Forelimb muscle (tissue), 1 donor: ENCODE data around the gene XAB2. TPM values are rescaled to one million over a fixed set of nuclear protein-coding genes. Genes with fewer than 3 reads are reported as not detected.

Experiments used
- DNase-seq: peaks from one replicate; pipeline ENCODE4 v3.0.0-alpha.2; 2013; ENCODE audit warnings: low read depth
- polyA plus RNA-seq: library from polyadenylated mRNA; unstranded; fragments of 120-200 nt; gene quantifications from one replicate; pipeline ENCODE4 v1.2.1, GENCODE V29; 2013; ENCODE audit not compliant: insufficient read length

Gene XAB2
- polyA plus RNA-seq: 20.4 TPM

DNA sequence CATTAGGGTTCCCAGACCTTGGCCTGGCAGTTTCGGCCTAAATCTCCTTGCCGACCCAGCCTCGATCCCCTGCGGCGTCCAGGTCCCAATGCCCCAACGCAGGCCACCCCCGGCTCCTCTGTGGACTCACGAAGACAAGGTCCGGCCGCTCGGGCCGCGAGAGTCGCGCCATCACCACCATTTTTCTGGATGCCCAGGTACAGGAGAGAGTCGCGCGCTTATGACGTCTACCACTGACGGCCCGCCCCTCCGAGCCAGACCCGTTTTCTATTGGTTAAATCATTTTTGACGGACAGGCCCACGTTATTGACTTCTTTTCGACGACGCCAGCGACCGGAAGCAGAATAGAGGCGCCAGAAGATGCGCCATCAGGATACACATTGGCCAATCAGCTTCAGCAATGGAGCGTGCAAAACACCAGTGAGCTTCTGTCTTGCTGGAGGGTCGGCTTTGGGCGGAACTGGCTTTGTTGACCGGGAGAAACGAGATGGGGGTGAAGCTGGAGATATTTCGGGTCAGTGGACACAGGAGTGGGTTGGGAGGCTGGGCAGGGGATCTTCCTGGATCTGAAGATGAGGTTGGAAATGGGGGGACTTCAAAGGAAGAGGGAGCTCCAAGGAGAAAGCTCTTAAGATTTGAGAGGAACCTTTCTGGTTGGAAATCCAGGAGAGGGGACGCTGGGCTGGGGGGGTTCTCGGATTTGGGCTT lies at the start of gene XAB2, which contains the start of gene PET100:
Gene XAB2, minus strand, starts transcription at position 199 of the 708 bp plus-strand sequence. Its CDS starts 18 bp downstream, at position 181.
Gene PET100, plus strand, starts transcription at position 447 of the 708 bp plus-strand sequence. Its CDS starts 41 bp downstream, at position 488.
- DNase-seq: peak; percentile 97

DNA sequence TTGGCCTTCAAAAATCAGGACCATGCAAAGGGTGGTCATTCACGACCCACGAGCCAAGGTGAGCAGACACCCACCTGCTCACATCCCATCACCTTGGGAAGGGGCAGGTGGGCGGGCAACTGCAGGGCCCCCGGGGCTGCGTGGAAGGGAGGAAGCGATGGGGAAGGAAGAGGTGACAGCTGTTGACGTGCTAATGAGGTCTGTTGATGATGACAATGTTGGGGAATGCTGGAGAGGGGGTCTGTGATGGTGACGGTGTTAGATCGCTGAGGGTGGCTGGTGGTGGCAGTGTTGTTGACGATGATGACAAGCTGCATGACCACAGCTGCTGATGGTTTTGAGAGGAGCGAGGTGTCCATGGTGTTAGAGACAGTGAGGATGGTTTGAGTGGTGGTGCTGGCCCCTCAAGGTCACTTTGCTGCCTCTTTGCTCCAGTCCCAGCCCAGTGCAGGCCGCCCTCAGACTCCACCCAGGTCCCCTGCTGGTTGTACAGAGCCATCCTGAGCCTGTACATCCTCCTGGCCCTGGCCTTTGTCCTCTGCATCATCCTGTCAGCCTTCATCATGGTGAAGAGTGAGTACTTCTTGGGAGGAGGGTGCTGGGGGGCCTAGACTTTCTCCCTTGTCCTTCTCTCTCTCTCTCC lies 48.4 kb upstream of the XAB2 start:
- no peak for DNase-seq

DNA sequence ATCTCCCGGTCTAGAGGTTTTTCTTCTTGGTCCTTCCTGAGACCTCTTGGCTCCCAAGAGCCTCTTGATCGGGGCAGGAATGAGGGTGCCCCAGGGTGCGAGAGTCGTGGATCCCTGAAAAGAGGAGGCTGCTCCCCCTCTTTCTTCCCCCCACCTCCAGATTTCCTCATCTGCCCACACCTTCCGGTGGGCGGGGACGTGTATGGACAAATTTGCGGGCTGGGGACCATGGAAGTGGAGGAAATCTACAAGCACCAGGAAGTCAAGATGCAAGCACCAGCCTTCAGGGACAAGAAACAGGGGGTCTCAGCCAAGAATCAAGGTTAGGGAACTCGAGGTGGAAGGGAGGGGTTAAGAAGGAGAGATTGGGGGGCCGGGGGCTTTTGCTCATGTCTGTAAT lies 47.5 kb upstream of the XAB2 start, which contains the start of gene MCEMP1:
Gene MCEMP1, plus strand, starts transcription at position 237 of the 400 bp plus-strand sequence. Its CDS starts 31 bp downstream, at position 268.
- no peak for DNase-seq

DNA sequence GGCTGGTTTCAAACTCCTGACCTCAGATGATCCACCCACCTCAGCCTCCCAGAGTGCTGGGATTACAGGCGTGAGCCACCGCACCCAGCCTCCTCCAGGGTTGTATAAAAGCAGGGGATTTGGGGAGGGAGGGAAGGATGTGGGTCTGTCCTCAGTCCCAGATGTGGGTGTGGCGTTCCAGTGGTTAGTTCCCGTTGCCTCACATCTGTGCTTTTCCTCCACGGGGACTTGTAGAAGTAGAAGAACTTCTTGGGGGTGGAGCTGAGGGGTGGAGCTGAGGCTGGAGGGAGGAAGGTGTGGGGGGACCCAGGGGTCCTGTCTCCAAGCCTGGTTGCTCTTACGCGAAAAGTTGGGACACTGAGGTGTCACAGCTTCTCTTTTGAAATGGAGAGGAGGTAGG lies 47.0 kb upstream of the XAB2 start:
- no peak for DNase-seq

DNA sequence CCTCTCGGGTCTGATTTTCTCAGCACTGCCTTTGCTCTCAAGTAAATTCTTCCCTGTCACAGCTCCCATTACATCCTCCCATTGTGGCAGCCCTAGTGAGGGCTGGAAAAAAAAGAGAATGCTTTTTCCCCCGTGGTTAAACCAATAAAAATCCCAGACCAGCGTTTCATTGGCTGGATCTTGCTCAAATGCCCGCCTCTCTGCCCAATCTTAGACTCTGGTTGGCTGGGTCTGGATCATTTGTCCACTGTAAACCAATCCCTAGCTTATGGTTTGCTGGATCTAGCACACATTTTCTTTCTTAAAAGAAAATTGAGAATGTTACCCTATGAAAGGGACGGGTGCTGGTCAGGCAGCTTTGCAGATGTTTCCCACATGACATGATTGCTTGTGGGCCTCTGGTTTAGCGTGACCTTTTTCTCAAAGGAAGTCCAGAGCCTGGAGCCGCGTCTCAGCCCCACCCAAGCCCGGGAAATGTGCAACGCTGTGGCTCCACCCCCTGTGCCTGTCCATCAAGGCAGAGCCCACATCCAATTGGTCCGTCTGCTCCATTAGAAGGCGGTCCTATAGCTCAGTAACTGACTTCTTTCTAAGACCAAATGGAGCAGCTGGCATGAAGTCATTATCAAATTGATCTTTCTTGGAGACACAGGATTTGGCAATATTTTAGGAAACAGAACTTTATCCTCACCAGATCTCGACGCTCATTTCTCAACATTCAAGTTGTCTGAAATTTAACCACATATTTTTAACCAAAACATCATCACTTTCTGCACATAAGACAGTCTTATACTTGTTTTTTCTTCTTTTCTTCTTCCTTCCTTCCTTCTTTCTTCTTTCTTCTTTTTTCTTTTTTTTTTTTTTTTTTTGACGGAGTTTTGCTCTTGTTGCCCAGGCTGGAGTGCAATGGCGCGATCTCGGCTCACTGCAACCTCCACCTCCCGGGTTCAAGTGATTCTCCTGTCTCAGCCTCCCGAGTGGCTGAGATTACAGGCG lies 45.0 kb upstream of the XAB2 start:
- DNase-seq: no peak

DNA sequence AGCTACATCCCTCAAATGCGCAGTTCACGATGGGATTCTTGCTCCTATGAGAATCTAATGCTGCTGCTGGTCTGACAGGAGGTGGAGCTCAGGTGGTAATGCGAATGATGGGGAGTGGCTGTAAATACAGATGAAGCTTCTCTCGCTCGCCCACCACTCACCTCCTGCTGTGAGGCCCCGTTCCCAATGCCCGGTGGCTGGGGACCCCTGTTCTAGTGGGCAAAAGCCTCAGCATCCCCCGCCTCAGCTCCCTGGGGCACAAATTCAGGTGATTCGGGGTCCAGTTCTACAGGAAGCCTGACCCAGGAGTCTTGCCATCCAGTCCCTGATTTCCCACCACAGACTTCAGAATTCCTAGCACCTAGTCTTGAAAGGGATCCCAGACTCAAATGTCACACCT lies 43.2 kb upstream of the XAB2 start:
- DNase-seq: no peak

DNA sequence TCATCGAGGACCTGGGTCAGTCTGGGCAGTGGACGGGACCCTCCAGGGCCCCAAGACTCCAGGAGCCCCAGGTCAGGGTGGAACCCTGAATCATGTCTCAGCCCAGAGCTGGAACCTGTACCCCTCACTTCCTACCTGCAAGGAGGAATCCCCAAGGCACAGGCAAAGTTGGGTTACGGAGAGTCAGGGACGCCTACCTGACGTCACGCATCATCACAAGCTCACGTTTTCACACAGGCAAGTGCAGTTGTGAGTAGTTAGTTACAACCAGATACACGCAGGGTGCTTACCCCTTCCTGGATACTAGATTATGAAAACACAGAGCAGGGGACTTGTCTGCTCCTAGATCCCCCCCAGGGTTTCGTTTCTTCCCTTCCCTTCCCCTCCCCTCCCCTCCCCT lies 41.4 kb upstream of the XAB2 start:
- DNase-seq: no peak

DNA sequence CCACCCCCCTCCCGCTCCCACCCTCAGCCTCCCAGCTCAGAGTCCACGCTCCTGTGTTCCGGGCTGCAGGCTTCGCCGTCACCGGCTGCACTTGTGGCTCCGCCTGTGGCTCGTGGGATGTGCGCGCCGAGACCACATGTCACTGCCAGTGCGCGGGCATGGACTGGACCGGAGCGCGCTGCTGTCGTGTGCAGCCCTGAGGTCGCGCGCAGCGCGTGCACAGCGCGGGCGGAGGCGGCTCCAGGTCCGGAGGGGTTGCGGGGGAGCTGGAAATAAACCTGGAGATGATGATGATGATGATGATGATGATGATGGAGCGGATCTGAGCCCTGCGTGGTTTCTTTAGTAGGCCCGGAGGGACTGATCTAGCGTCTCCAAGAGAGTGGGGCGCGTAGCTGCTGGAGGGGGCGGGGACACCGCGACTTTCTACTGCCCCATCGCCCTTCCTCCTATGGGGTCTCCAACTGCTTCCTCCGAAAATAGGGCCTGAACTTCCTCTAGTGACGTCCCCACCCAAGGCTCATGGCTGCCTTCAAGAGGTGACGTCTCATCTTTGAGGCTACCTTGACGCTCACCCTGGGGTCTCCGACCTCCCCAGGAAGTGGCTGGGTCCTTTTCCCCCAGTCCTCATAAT lies 40.9 kb upstream of the XAB2 start:
- DNase-seq: no peak

DNA sequence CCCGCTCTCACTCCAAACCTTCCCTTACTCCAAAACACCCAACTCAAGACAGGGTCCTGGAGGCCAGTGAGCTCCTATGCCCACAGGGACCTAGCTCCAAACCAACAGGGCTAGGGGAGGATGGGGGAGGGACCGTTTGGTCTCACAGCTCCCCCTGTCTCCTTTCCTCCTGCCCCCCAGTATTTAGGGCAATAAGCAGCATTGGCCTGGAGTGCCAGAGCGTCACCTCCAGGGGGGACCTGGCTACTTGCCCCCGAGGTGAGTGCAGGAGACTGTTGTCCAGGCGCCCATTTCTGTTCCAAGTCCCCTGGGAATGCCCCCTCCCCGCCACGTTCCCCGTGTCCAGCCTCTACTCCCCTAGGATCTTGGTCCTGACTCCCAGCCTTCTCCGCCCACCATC lies 40.3 kb upstream of the XAB2 start:
- no peak for DNase-seq

DNA sequence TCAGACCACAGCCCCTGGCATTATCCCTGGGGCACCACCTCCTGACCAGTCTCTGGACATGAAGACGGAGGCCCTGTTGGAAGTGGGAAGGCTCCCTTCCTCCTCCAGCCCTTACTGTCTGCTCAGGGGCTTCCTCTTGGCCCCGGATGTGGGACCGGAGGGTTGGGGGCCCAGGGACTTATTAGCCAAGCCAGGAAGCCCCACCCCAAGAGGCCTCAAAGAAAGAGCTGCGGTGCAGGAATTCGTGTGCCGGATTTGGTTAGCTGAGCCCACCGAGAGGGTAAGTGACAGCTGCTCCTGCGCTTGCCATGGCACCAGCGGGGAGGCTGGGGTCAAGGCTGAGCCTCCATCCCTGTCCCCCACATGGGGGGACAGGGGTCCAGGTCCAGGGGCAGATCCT lies 39.5 kb upstream of the XAB2 start, which contains the start of gene RETN:
Gene RETN, plus strand, starts transcription at position 208 of the 400 bp plus-strand sequence. CDS start 278 bp downstream, outside the sequence.
- no peak for DNase-seq

DNA sequence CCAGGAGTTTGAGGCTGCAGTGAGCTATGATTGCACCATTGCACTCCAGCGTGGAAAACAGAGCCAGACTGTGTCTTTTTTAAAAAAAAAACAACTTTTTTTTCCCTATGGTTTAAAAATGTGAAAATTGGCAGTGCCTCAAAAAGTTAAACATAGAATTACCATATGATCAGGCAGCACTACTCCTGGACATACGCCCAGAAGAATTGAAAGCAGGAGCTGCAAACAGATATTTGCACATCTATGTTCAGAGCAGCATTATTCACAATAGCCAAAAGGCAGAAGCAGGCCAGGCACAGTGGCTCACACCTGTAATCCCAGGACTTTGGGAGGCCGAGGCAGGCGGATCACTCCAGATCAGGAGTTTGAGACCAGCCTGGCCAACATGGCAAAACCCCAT lies 35.7 kb upstream of the XAB2 start:
- peak; percentile 83 for DNase-seq

DNA sequence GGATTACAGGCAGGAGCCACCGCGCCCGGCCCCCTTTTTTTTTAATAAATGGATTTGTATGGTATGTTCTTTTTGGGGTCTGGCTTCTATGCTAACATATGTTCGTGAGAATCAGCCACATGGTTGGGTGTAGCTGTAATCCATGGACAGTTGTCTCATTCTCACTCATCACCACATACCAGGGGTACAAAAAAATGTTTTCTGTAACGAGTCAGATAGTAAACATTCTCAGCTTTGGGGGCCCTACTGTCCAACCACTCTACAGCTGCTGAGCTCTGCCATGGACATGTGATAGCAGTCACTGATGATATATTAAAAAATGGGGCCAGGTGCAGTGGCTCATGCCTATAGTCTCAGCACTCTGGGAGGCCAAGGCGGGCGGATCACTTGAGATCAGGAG lies 34.4 kb upstream of the XAB2 start:
- no peak for DNase-seq

DNA sequence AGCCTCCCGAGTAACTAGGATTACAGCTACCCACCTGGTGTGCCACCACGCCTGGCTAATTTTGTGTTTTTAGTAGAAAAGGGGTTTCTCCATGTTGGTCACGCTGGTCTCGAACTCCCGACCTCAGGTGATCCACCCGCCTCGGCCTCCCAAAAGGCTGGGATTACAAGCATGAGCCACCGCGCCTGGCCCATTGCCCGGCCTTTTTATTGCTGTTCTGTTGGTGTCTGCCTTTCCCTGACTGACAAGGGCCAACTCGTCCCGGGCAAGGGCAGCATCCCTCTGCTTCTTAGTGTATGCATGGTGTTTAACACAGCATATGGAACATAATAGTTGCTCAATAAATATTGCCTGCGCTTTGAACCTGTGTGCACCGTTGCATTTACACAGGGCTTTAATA lies 33.3 kb upstream of the XAB2 start:
- no peak for DNase-seq

DNA sequence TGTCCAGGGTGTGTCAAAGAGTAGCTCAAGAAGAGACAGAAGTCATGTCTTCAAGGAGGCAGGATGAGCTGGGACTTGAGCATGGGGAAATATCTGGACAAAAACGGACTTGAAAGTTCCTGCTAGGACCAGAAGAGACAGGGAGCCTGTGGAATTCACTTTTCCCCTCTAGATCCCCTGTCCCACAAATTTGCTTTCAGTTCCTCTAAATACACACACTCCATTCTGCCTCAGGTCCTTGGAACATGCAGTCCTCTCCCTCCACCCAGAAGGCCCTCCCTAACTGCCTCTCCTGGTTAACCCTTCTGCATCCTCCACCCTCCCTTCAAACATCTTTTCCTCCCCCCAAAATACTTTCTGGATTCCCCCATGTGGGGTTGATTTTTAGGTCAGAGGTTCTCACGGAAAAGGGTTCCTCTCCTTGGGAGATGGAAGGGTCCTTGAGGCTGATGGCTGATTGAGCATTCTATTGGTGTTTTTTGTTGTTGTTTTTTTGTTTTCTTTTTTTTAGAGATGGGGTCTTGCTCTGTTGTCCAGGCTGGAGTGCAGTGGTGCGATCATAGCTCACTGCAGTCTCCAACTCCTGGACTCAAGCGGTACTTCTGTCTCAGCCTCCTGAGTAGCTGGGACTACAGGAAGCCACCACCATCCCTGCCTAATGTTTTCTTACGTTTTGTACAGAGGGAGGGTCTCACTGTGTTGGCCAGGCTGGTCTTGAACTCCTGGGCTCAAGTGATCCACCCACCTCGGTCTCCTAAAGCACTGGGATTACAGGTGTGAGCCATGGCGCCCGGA lies 32.6 kb upstream of the XAB2 start:
- DNase-seq: no peak

DNA sequence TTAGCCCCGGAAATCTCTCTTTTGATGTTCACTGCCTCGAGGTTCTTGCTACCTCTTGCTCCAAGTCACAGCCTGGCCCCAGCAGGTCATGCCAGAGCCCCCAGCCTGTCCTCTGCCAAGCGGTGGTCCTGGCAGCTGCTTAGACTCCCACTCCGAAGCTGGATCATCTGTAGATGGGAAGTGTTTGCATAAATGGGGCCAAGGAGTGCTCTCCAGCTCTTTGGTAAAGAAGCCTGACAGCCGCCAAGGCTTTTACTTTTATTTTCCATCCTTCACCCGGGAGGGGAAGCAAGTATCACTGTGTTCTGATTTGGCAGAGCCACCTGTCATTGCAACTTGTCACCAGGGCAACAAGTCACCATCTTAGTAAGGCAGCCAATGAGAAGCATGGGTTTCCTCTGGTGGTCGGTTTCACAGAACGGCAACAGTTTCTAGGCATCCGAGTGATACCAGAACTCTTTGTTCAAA lies 28.9 kb upstream of the XAB2 start:
- no peak for DNase-seq

DNA sequence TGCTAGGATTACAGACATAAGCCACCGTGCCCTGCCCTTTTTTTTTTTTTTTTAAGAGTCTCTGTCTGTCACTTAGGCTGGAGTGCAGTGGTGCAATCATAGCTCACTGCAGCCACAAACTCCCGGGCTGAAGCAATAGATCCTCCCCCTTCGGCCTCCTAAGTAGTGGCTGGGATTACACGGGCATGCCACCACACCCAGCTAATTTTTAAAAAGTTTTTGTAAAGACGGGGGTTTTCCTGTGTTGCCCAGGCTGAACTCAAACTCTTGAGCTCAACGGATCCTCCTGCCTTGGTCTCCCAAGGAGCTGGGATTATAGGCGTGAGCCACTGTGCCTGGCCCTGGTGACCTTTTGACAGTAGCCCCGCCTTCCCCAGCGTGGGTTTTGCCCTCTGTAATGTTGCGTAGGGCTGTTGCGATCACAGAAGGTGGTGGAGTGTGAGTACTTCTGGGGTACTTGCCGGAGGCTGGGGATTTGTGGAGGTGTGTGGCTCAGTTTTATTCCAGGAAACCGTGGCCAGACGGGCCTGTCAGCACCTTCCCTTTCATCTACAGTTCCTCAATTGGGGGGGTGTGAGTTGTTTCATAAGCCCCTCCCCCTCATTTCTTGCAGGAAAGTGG lies 27.9 kb upstream of the XAB2 start:
- DNase-seq: no peak

DNA sequence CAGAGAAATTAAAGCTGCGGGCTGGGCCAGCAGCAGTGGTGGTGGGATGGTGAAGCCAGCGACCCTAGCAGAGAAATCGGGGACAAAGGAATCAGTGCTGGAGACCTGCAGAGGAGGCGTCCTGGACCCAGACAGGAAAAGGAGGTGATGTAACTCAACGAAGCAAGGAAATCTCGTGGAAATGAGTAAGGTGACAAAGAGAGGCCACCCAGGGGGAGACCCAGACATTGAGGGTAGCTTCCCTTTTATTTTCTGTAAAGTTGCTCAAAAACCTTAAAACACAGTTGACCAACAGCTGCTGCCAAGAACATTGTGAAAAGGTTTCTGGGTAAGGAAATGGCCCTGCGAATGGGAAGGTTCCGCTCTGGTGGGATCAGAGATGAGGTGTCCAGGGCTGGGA lies 26.2 kb upstream of the XAB2 start:
- no peak for DNase-seq

DNA sequence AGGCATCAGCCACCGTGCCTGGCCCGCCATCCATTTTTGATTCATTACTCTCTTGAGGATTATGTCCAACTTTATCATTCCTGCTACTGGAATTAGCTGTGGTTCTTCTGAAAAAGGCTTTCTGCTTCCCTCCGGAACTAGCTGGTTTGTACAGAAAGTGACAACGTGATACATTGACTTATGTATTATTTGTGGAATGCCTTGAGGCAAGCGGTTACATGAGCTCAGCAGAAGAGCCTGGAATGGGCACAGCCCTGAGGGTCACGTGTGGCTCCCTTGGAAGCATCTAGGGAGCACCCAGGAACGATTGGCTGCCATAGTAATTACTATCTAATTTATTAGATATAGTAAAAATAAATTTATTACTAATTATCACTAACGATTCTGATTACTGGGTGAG lies 25.1 kb upstream of the XAB2 start:
- no peak for DNase-seq

DNA sequence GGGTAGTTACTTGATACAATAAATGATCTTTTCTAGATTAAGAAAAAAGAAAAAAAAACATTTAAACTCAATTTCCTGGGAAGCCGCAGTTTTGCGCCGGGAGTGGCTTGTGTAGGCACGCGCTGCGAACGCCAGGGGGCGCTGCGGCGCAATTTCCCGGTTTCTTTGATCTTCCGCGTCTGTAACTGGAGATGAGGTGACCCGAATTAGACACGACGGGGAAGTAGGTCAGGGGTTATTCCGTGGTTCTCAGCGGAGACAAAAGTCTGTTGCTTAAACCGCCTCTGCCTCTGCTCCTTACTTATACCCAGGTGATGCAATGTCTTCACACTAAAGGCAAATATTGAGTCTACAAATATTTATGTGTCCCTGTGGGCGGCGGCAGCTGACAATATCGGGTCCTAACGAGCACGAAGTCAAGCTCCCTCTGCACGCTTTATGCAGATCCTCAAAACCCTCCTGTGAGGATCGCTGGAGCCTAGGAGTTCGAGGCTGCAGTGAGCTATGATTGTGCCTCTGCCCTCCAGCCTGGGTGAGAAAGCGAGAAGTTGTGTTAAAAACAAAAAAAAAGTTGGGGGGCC lies 22.8 kb upstream of the XAB2 start:
- DNase-seq: peak; percentile 52

DNA sequence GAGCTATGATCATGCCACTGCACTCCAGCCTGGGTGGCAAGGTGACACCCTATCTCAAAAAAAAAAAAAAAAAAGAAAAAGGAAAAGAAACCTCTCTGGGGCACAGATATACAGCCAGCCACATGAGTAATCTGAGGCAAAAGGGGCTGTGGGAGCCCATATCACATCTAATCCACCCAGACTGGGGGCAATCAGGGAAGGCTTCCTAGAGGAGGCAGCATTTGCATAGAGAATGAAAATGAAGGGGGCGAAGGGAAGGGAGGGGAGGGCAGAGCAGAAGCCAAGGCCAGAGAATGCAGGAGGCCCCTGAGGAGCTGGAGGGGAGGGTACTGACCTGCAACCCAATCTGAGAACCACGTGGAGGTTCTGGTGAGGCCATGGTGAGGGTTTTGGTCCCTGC lies 20.8 kb upstream of the XAB2 start:
- DNase-seq: no peak
